Pancreas (tissue), 10 donors: ENCODE results near the gene CYB5R3. TPM values are rescaled to one million over a fixed set of nuclear protein-coding genes. Genes with fewer than 3 reads are reported as not detected.

Experiments used
- ATAC-seq, 4 donors: fragments of 200-7000 bp; cut with Tn5 transposase; one replicate each; pipeline versions ENCODE4 v1.8.0 to v1.9.1; 2020; ENCODE audit warnings: mild to moderate bottlenecking in 4 of 4, moderate library complexity in 4 of 4
- DNase-seq, 6 donors: peaks; one replicate each; pipeline ENCODE4 v3.0.0-alpha.2; 2020
- FAIRE-seq: peaks from 2 replicates; lab custom pipeline; 2012; peaks lifted over from hg19 to GRCh38; lab: Jason Lieb, UNC
- H3K27ac ChIP-seq, 4 donors: fragments of 200-600 bp; sonication (generic); 1 replicate in 3 of 4; 2 replicates in 1 of 4; pipeline versions ENCODE4 v1.5.0 to v1.8.0; 2020
- H3K27me3 ChIP-seq, 4 donors: fragments of 200-600 bp; one replicate each; pipeline ENCODE4 v1.8.0; 2021
- H3K36me3 ChIP-seq, 3 donors: fragments of 200-600 bp; sonication (generic) in 1 of 3; one replicate each; pipeline versions ENCODE4 v1.5.0 to v1.8.0; 2020 to 2021
- H3K4me1 ChIP-seq, 3 donors: fragments of 200-600 bp; one replicate each; pipeline ENCODE4 v1.8.0; 2021
- H3K4me3 ChIP-seq, 4 donors: fragments of 200-600 bp; sonication (generic) in 2 of 4; one replicate each; pipeline versions ENCODE4 v1.5.0 to v1.8.0; 2020 to 2021
- H3K9me3 ChIP-seq, 4 donors: fragments of 200-600 bp; one replicate each; pipeline ENCODE4 v1.8.0; 2021
- CTCF ChIP-seq, 4 donors: fragments of 200-600 bp; sonication (generic) in 3 of 4; IDR thresholded peaks; one replicate each; pipeline versions ENCODE4 v1.5.0 to v1.8.0; 2021; ENCODE audit warnings: antibody characterized with exemption in 4 of 4
- WGBS, 2 donors: extraction: QIAGEN DNeasy Blood & Tissue Kit; methylation state at CpG; one replicate each; pipeline ENCODE4 v1.1.7; 2013; 5-methylcytosine and 5-hydroxymethylcytosine counted together
- intact Hi-C, 3 donors: fragments of 100-400 bp; cut with DNase I; formaldehyde crosslinking; loops; one replicate each; pipeline versions ENCODE4 v1.11.1 to v1.14.2; 2022
- polyA plus RNA-seq, 2 donors: library from polyadenylated mRNA; stranded (reverse); fragments of 200-250 nt; gene quantifications; one replicate each; pipeline ENCODE4 v1.2.3, GENCODE V29; 2013
- total RNA-seq, 6 donors: library from RNA; stranded (reverse); fragmentation: NEBNext Ultra II Directional in 4 of 6; extraction: Animal tissue kit (Norgen Biotek cat#: 25700) in 4 of 6; gene quantifications; one replicate each; pipeline versions ENCODE4 v1.2.1 to v1.2.4, GENCODE V29; 2021 to 2023
- donor health status: healthy with polysubstance abuse.
- donor health status: DM: no; HTN: no; CAD: no; lungs with moderate emphysema.
- donor health status: DM: no; HTN: no; CAD: no.
- donor health status: control.
- donor health status: control.
- donor health status: Bipolar disorder and iron deficiency.
- donor health status: DM: yes; HTN: yes; CAD: no.
- donor health status: DM: no; HTN: no; CAD: no.
- donor health status: DM: no; HTN: no; CAD: no.
- donor health status: DM: yes; HTN: yes; CAD: no.

The CYB5R3 gene
- total and polyA plus RNA-seq, 8 donors = 32.6 to 105 (median 50.4) TPM

- no peak for DNase-seq
- no peaks in the 10 kb centered on the region for H3K27me3 ChIP-seq
- intact Hi-C loops = no loop called here
- peaks cover 0 to 4% (median 0%) of the 10 kb centered on the region in 3 donors for H3K4me1 ChIP-seq
- H3K9me3 ChIP-seq = no peaks in the 10 kb centered on the region
- no peak for ATAC-seq
- H3K27ac ChIP-seq = no peak overlapping the region
- WGBS, 2 donors = 84 to 94% methylated on average over 25 of the region's 25 CpGs
- H3K4me3 ChIP-seq = no peak overlapping the region
- FAIRE-seq = no peak
- H3K36me3 ChIP-seq = no peaks in the 10 kb centered on the region
- TF ChIP-seq CTCF (IDR thresholded peaks at IDR 0.05) = no peak
Observed at GRCh38 chr22:42693763-42694683, 44.8 kb upstream of the CYB5R3 start.

GRCh38 chr22:42693055-42693762, 44.0 kb upstream of the CYB5R3 start:
- no peaks in the 10 kb centered on the region for H3K27me3 ChIP-seq
- no peak overlapping the region for H3K27ac ChIP-seq
- WGBS, 2 donors = 89 to 94% methylated on average over 51 of the region's 51 CpGs
- intact Hi-C loops = no loop called here
- H3K4me3 ChIP-seq = no peak overlapping the region
- no peaks in the 10 kb centered on the region for H3K36me3 ChIP-seq
- no peak for TF ChIP-seq CTCF (IDR thresholded peaks at IDR 0.05)
- ATAC-seq (no peak), DNase-seq (no peak), FAIRE-seq (no peak)
- H3K4me1 ChIP-seq = peaks cover under 1 to 8% (median 1%) of the 10 kb centered on the region in 3 donors
- no peaks in the 10 kb centered on the region for H3K9me3 ChIP-seq

GRCh38 chr22:42692239-42693054, 43.3 kb upstream of the CYB5R3 start:
- DNase-seq (no peak), FAIRE-seq (no peak), ATAC-seq (no peak)
- no peak overlapping the region for H3K27ac ChIP-seq
- peaks cover 3 to 12% (median 7%) of the 10 kb centered on the region in 3 donors for H3K4me1 ChIP-seq
- H3K36me3 ChIP-seq = no peaks in the 10 kb centered on the region
- WGBS, 2 donors = 76 to 85% methylated on average over 31 to 32 of the region's 32 CpGs
- H3K4me3 ChIP-seq = no peak overlapping the region
- no peaks in the 10 kb centered on the region for H3K27me3 ChIP-seq
- TF ChIP-seq CTCF (IDR thresholded peaks at IDR 0.05) = no peak
- no peaks in the 10 kb centered on the region for H3K9me3 ChIP-seq
- intact Hi-C loops = no loop called here

- intact Hi-C loops = no loop called here
- WGBS, 2 donors = 82 to 83% methylated on average over 10 of the region's 10 CpGs
- FAIRE-seq = no peak
- H3K9me3 ChIP-seq = no peaks in the 10 kb centered on the region
- H3K27me3 ChIP-seq = no peaks in the 10 kb centered on the region
- peaks cover 3 to 12% (median 7%) of the 10 kb centered on the region in 3 donors for H3K4me1 ChIP-seq
- ATAC-seq = no peak
- no peak overlapping the region for H3K27ac ChIP-seq
- DNase-seq = no peak
- no peak overlapping the region for H3K4me3 ChIP-seq
- no peak for TF ChIP-seq CTCF (IDR thresholded peaks at IDR 0.05)
- H3K36me3 ChIP-seq = no peaks in the 10 kb centered on the region
Observed at GRCh38 chr22:42691440-42691839, 42.2 kb upstream of the CYB5R3 start.
